HepG2 (cell line): Measurements from ENCODE around the gene TBCD. TPM values are rescaled to one million over a fixed set of nuclear protein-coding genes. Genes with fewer than 3 reads are reported as not detected.
A peak's percentile ranks its signal among the peaks of the same experiment; 100 is the strongest.

Experiments used
- CBX5 ChIP-seq: sonication (generic); formaldehyde crosslinking; IDR thresholded peaks from 2 replicates; pipeline ENCODE4 v1.4.0; 2020; ENCODE audit warnings: missing genetic modification reagents, borderline replicate concordance
- EEA1 ChIP-seq: sonication (generic); formaldehyde crosslinking; IDR thresholded peaks from 2 replicates; pipeline ENCODE4 v1.5.1; 2020; ENCODE audit warnings: mild to moderate bottlenecking, missing genetic modification reagents, borderline replicate concordance
- ETV5 ChIP-seq: IDR thresholded peaks from 2 replicates; pipeline ENCODE4 v1.6.1; 2018; ENCODE audit warnings: missing biosample characterization, missing genetic modification reagents, inconsistent platforms, borderline replicate concordance
- IRX3 ChIP-seq: sonication (generic); formaldehyde crosslinking; IDR thresholded peaks from 2 replicates; pipeline ENCODE4 v1.8.1; 2023; ENCODE audit warnings: mild to moderate bottlenecking, low read depth, missing genetic modification reagents, borderline replicate concordance
- ISL2 ChIP-seq: sonication (generic); formaldehyde crosslinking; IDR thresholded peaks from 2 replicates; pipeline ENCODE4 v1.5.0; 2020; ENCODE audit warnings: missing genetic modification reagents
- KLF16 ChIP-seq, 2 experiments: sonication (generic) in 1 of 2; formaldehyde crosslinking in 1 of 2; IDR thresholded peaks; 2 replicates each; pipeline versions ENCODE4 v1.6.1 to v1.8.0; 2016 to 2023; ENCODE audit warnings: missing genetic modification reagents in 2 of 2, missing compliant biosample characterization in 1 of 2
- MEF2D ChIP-seq: sonication (generic); formaldehyde crosslinking; IDR thresholded peaks from 2 replicates; pipeline ENCODE4 v1.5.1; 2020; ENCODE audit warnings: mild to moderate bottlenecking, missing genetic modification reagents
- SP2 ChIP-seq: sonication (generic); formaldehyde crosslinking; IDR thresholded peaks from 2 replicates; pipeline ENCODE4 v1.5.1; 2020; ENCODE audit warnings: mild to moderate bottlenecking, missing genetic modification reagents
- STAG1 ChIP-seq: sonication (generic); formaldehyde crosslinking; IDR thresholded peaks from 2 replicates; pipeline ENCODE4 v1.4.0; 2020; ENCODE audit warnings: missing genetic modification reagents
- ZFP36L2 ChIP-seq: sonication (generic); formaldehyde crosslinking; IDR thresholded peaks from 2 replicates; pipeline ENCODE4 v1.4.0; 2020; ENCODE audit warnings: missing genetic modification reagents
- ZNF296 ChIP-seq: sonication (generic); formaldehyde crosslinking; conservative IDR thresholded peaks from 2 replicates; pipeline ENCODE4 v1.5.0; 2020; ENCODE audit warnings: mild to moderate bottlenecking, missing genetic modification reagents
- ZNF614 ChIP-seq: IDR thresholded peaks from 2 replicates; pipeline ENCODE4 v1.6.1; 2018; ENCODE audit warnings: missing biosample characterization, missing genetic modification reagents, inconsistent platforms, borderline replicate concordance
- ZNF781 ChIP-seq: sonication (generic); formaldehyde crosslinking; IDR thresholded peaks from 2 replicates; pipeline ENCODE4 v1.5.1; 2020; ENCODE audit warnings: borderline replicate concordance, mild to moderate bottlenecking, missing genetic modification reagents; ENCODE audit errors: not compliant biosample characterization
- ZSCAN22 ChIP-seq: sonication (generic); formaldehyde crosslinking; IDR thresholded peaks from 2 replicates; pipeline ENCODE4 v1.4.0; 2020; ENCODE audit warnings: mild to moderate bottlenecking, missing genetic modification reagents
- polyA plus RNA-seq, 8 experiments: library from polyadenylated mRNA; depleted of rRNA in 3 of 8; stranded (reverse) in 7 of 8; unstranded in 1 of 8; fragments of >200 nt; fragmentation: Illumina TruSeq in 4 of 8; extraction: Trizol in 4 of 8; gene quantifications; 2 replicates each; pipeline versions ENCODE4 v1.2.1 to v1.2.3, GENCODE V29; 2011 to 2016; ENCODE audit warnings: low read depth in 4 of 8, missing spikeins in 1 of 8, mixed read lengths in 1 of 8; ENCODE audit not compliant: insufficient read depth in 1 of 8
- total RNA-seq, 5 experiments: library from RNA; depleted of rRNA; stranded (reverse); fragments of >200 nt; fragmentation: Illumina TruSeq; extraction: Trizol; gene quantifications; 2 replicates each; pipeline ENCODE4 v1.2.3, GENCODE V29; 2016; ENCODE audit warnings: low read depth in 1 of 5
- TF ChIP-seq, protein P1 (sequence below): IDR thresholded peaks from 2 replicates; pipeline ENCODE4 v1.6.1; 2016; ENCODE audit warnings: low read depth, borderline replicate concordance
- TF ChIP-seq, protein P2 (sequence below): sonication (generic); formaldehyde crosslinking; IDR thresholded peaks from 2 replicates; pipeline ENCODE4 v1.5.1; 2020; ENCODE audit warnings: missing genetic modification reagents, mild to moderate bottlenecking, borderline replicate concordance
- TF ChIP-seq, protein P3 (sequence below): IDR thresholded peaks from 2 replicates; pipeline ENCODE4 v1.4.0; 2020; ENCODE audit warnings: mild to moderate bottlenecking, missing genetic modification reagents
- TF ChIP-seq, protein P4 (sequence below): sonication (generic); formaldehyde crosslinking; IDR thresholded peaks from 2 replicates; pipeline ENCODE4 v1.5.0; 2020; ENCODE audit warnings: missing genetic modification reagents, mild to moderate bottlenecking, borderline replicate concordance
- TF ChIP-seq, protein P5 (sequence below): sonication (generic); formaldehyde crosslinking; IDR thresholded peaks from 2 replicates; pipeline ENCODE4 v1.8.1; 2023; ENCODE audit warnings: missing genetic modification reagents, inconsistent platforms, borderline replicate concordance

The TBCD gene
- total and polyA plus RNA-seq, 2 of the 13 experiments (the other 11 are each of a cell fraction or from before 2014, with no cell fraction given) = 33.9 to 54.8 TPM

DNA sequence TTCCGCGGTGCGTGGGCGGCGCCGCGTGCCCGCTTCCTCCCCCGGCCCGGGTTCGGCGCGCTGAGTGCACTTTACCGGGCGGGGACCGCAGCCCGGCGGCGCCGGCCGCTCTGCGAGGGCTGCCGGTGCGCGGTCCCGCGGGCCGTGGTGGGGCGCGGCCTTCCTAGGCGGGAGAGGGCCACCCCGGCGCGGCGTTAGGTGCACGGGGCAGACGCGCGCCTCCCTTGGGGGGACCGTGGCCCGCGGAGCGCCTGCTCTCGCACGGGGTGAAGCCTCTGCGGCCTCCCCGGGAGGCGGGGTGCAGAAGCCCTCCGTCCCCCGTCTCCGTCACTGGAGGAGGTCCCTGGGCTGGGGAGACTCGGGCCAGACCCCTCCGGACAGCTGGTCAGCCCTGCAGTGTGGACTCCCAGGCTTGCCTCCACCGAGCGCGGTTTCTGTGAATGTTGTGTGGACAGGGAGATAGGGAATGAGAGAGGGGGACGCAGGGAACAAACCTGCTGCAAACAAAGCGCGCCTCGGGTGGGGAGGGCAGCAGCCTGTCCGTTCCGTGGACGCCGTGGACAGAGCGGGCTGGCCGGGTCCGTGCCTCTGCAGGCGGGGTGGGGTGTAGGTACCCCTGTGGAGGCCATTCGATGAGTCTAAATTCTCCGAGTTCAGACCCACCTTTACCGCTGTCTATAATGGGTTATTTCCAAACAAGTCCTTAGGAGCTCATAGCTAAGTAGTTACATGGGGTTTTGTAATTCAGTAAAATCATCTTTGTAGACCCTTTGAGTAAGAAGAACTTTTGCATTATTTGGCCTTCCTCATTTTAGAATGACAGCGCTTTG is 721 bp downstream of the TBCD start (continued):
- TF ChIP-seq, protein P1, sequence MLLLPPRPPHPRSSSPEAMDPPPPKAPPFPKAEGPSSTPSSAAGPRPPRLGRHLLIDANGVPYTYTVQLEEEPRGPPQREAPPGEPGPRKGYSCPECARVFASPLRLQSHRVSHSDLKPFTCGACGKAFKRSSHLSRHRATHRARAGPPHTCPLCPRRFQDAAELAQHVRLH (CRISPR knock-in tag) = no peak
- TF ChIP-seq, protein P2, sequence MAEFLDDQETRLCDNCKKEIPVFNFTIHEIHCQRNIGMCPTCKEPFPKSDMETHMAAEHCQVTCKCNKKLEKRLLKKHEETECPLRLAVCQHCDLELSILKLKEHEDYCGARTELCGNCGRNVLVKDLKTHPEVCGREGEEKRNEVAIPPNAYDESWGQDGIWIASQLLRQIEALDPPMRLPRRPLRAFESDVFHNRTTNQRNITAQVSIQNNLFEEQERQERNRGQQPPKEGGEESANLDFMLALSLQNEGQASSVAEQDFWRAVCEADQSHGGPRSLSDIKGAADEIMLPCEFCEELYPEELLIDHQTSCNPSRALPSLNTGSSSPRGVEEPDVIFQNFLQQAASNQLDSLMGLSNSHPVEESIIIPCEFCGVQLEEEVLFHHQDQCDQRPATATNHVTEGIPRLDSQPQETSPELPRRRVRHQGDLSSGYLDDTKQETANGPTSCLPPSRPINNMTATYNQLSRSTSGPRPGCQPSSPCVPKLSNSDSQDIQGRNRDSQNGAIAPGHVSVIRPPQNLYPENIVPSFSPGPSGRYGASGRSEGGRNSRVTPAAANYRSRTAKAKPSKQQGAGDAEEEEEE (CRISPR knock-in tag) = peak; percentile 57; the same call in 1 of the 2 replicates
- peak; percentile 30; the same call in 1 of the 2 replicates for TF ChIP-seq IRX3 (CRISPR knock-in tag)
- TF ChIP-seq ZNF614 (CRISPR knock-in tag) = no peak
- no peak; the same call in 1 of the 2 replicates for TF ChIP-seq ETV5 (CRISPR knock-in tag)
- TF ChIP-seq, protein P3, sequence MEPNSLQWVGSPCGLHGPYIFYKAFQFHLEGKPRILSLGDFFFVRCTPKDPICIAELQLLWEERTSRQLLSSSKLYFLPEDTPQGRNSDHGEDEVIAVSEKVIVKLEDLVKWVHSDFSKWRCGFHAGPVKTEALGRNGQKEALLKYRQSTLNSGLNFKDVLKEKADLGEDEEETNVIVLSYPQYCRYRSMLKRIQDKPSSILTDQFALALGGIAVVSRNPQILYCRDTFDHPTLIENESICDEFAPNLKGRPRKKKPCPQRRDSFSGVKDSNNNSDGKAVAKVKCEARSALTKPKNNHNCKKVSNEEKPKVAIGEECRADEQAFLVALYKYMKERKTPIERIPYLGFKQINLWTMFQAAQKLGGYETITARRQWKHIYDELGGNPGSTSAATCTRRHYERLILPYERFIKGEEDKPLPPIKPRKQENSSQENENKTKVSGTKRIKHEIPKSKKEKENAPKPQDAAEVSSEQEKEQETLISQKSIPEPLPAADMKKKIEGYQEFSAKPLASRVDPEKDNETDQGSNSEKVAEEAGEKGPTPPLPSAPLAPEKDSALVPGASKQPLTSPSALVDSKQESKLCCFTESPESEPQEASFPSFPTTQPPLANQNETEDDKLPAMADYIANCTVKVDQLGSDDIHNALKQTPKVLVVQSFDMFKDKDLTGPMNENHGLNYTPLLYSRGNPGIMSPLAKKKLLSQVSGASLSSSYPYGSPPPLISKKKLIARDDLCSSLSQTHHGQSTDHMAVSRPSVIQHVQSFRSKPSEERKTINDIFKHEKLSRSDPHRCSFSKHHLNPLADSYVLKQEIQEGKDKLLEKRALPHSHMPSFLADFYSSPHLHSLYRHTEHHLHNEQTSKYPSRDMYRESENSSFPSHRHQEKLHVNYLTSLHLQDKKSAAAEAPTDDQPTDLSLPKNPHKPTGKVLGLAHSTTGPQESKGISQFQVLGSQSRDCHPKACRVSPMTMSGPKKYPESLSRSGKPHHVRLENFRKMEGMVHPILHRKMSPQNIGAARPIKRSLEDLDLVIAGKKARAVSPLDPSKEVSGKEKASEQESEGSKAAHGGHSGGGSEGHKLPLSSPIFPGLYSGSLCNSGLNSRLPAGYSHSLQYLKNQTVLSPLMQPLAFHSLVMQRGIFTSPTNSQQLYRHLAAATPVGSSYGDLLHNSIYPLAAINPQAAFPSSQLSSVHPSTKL (CRISPR knock-in tag) = 0 out of 2 replicates have a peak, but pooled peaks have one; percentile 18
- TF ChIP-seq ZSCAN22 (CRISPR knock-in tag) = no peak
- no peak for TF ChIP-seq ZNF781 (CRISPR knock-in tag)
- peak; percentile 9; the same call in 1 of the 2 replicates for TF ChIP-seq SP2 (CRISPR knock-in tag)
- TF ChIP-seq, protein P4, sequence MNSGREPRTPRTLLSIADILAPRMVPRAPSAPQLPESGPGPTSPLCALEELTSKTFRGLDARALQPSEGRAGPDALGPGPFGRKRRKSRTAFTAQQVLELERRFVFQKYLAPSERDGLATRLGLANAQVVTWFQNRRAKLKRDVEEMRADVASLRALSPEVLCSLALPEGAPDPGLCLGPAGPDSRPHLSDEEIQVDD (CRISPR knock-in tag) = peak; percentile 36; the same call in 1 of the 2 replicates
- TF ChIP-seq, protein P5, sequence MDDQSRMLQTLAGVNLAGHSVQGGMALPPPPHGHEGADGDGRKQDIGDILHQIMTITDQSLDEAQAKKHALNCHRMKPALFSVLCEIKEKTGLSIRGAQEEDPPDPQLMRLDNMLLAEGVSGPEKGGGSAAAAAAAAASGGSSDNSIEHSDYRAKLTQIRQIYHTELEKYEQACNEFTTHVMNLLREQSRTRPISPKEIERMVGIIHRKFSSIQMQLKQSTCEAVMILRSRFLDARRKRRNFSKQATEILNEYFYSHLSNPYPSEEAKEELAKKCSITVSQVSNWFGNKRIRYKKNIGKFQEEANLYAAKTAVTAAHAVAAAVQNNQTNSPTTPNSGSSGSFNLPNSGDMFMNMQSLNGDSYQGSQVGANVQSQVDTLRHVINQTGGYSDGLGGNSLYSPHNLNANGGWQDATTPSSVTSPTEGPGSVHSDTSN = no peak
- TF ChIP-seq ZNF296 (CRISPR knock-in tag) = 0 out of 2 replicates have a peak, but pooled peaks have one; percentile 56
- TF ChIP-seq CBX5 (CRISPR knock-in tag) = 0 out of 2 replicates have a peak, but pooled peaks have one; percentile 21
- TF ChIP-seq ZFP36L2 = no peak
- TF ChIP-seq KLF16 (CRISPR knock-in tag; IDR thresholded peaks at IDR 0.05) = 0 out of 4 replicates have a peak, but pooled peaks of 1 of the 2 experiments have one; percentile 32
- 0 out of 2 replicates have a peak, but pooled peaks have one; percentile 1 for TF ChIP-seq STAG1 (CRISPR knock-in tag)
- 0 out of 2 replicates have a peak, but pooled peaks have one; percentile 2 for TF ChIP-seq EEA1 (CRISPR knock-in tag)
- 0 out of 2 replicates have a peak, but pooled peaks have one; percentile 18 for TF ChIP-seq ISL2 (CRISPR knock-in tag)
- TF ChIP-seq MEF2D (CRISPR knock-in tag) = no peak
